GM19043 (cell line): ENCODE data around the gene SLC25A51.

Experiments
- ATAC-seq: cut with Tn5 transposase; IDR thresholded peaks from one replicate; pipeline ENCODE4 v1.9.1; 2021; ENCODE audit warnings: low read depth; ENCODE audit not compliant: unreplicated experiment

SLC25A51 gene

GRCh38 chr9:37937366-37937765, 33.4 kb upstream of the SLC25A51 start:
- no peak for ATAC-seq

- no peak for ATAC-seq
Measured at GRCh38 chr9:37936965-37937364, 33.0 kb upstream of the SLC25A51 start.

- ATAC-seq: no peak
Measured at GRCh38 chr9:37936376-37936775, 32.4 kb upstream of the SLC25A51 start.

- no peak for ATAC-seq
Measured at GRCh38 chr9:37935096-37935495, 31.2 kb upstream of the SLC25A51 start.

- ATAC-seq: no peak
Measured at GRCh38 chr9:37931592-37931991, 27.7 kb upstream of the SLC25A51 start.

GRCh38 chr9:37929441-37929895, 25.5 kb upstream of the SLC25A51 start:
- ATAC-seq: no peak

- ATAC-seq: no peak
Measured at GRCh38 chr9:37928552-37929430, 24.9 kb upstream of the SLC25A51 start.

GRCh38 chr9:37927601-37928551, 23.9 kb upstream of the SLC25A51 start:
- no peak for ATAC-seq

- ATAC-seq: no peak
Measured at GRCh38 chr9:37927132-37927531, 23.2 kb upstream of the SLC25A51 start.

GRCh38 chr9:37926737-37927118, 22.8 kb upstream of the SLC25A51 start:
- ATAC-seq: no peak

GRCh38 chr9:37925786-37926736, 22.1 kb upstream of the SLC25A51 start:
- no peak for ATAC-seq

GRCh38 chr9:37925006-37925405, 21.1 kb upstream of the SLC25A51 start:
- no peak for ATAC-seq

GRCh38 chr9:37924538-37924937, 20.6 kb upstream of the SLC25A51 start:
- no peak for ATAC-seq

GRCh38 chr9:37923796-37924427, 20.0 kb upstream of the SLC25A51 start:
- ATAC-seq: no peak

GRCh38 chr9:37923118-37923795, 19.3 kb upstream of the SLC25A51 start:
- ATAC-seq: no peak

GRCh38 chr9:37922363-37923117, 18.6 kb upstream of the SLC25A51 start:
- ATAC-seq: no peak

GRCh38 chr9:37921546-37922300, 17.8 kb upstream of the SLC25A51 start:
- no peak for ATAC-seq

GRCh38 chr9:37921168-37921510, 17.2 kb upstream of the SLC25A51 start:
- no peak for ATAC-seq
